Thyroid gland (tissue), 4 donors: ENCODE measurements around the gene ZNF296.

Experiments
- CTCF ChIP-seq, 6 experiments: fragments of 200-600 bp in 3 of 6; fragments of 450-650 bp in 3 of 6; sonication (generic) in 3 of 6; IDR thresholded peaks; one replicate each; pipeline ENCODE4 v1.5.1; 2016 to 2019; ENCODE audit warnings: antibody characterized with exemption in 6 of 6, mild to moderate bottlenecking in 2 of 6, inconsistent platforms in 1 of 6, moderate library complexity in 1 of 6
- POLR2A ChIP-seq, 2 donors: fragments of 450-650 bp; IDR thresholded peaks; one replicate each; pipeline ENCODE4 v1.6.1; 2017; ENCODE audit warnings: antibody characterized with exemption in 2 of 2, mild to moderate bottlenecking in 2 of 2, moderate library complexity in 1 of 2

GRCh38 chr19:45050036-45050435, 26.2 kb downstream of the ZNF296 start:
- TF ChIP-seq CTCF (IDR thresholded peaks at IDR 0.05), result no peak
- TF ChIP-seq POLR2A (IDR thresholded peaks at IDR 0.05), result no peak
